ENCODE measurements around the gene WDR62. TPM values are rescaled to one million over a fixed set of nuclear protein-coding genes. Genes with fewer than 3 reads are reported as not detected.

WDR62 gene
- 1 to 10 TPM; 1.6 to 4.1 (median 1.9) TPM for total RNA-seq
- long read RNA-seq, donor 1, full-length matches to known transcripts, result 1 of 2 reads
- long read RNA-seq, donor 1, partial matches to known transcripts, result 0 of 2 reads
- long read RNA-seq, donor 1, other reads (novel, unspliced or antisense), result 1 of 2 reads
- long read RNA-seq, donor 2, result 0 reads

DNA sequence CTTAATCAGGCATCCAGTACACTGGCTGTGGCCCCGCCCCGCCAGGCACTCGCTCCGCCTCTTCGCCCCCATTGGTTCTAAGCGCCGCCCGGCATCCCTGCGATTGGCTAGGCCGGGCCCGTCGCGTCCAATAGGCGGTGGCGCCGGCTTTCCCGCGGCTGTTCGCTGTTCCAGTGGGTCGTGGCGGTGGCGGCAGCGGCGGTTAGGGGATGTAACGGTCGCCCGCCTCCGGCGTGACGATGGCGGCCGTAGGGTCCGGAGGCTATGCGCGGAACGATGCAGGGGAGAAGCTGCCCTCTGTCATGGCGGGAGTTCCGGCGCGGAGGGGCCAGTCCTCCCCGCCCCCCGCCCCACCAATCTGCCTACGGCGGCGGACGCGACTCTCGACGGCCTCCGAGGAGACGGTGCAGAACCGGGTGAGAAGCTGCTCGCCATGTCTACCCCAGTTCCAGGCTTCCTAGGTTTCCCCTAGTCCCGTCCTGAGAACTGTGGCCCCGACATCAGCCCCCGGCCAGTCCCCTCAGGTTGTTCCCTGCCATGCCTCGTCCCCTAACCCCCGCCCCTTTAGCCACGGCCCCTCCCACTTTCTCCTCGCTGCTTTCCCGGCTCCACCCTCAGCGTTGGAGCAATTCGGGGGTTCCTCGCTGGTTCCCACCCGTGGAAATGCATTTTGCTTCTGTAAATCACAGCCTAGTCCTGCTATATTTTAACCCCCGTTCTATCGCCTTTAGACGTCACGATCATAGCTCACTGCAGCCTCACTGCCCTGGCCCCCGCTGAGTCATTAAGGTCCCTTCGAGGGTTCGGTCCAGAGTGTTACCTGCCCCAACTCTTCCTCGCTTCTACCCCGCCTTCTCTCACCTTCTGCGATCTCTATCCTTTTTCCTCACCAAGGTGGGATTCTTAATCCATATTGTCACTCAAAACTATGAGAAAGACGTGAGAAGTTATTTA is at the start of gene WDR62:
WDR62 (plus strand) TSS at position 165 of the 954 bp plus-strand sequence; CDS start at position 240, 75 bp downstream.
- peak; percentile 87 for ATAC-seq
- TF ChIP-seq, protein P1, sequence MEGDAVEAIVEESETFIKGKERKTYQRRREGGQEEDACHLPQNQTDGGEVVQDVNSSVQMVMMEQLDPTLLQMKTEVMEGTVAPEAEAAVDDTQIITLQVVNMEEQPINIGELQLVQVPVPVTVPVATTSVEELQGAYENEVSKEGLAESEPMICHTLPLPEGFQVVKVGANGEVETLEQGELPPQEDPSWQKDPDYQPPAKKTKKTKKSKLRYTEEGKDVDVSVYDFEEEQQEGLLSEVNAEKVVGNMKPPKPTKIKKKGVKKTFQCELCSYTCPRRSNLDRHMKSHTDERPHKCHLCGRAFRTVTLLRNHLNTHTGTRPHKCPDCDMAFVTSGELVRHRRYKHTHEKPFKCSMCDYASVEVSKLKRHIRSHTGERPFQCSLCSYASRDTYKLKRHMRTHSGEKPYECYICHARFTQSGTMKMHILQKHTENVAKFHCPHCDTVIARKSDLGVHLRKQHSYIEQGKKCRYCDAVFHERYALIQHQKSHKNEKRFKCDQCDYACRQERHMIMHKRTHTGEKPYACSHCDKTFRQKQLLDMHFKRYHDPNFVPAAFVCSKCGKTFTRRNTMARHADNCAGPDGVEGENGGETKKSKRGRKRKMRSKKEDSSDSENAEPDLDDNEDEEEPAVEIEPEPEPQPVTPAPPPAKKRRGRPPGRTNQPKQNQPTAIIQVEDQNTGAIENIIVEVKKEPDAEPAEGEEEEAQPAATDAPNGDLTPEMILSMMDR (IDR thresholded peaks at IDR 0.05), result no peak
- intact Hi-C loops (cut with DNase I, micrococcal nuclease), result no loop called here
- peak; percentile 95 to 96 (median 96) for DNase-seq
- no peaks in the 10 kb centered on the region for H3K36me3 ChIP-seq (ENCODE audit: low read depth)
- no peaks in the 10 kb centered on the region for H3K9me3 ChIP-seq
- peak within 1 kb of the TSS; percentile 17 for H3K4me3 ChIP-seq
- peaks cover 8% of the 10 kb centered on the region for H3K4me1 ChIP-seq (ENCODE audit: low read depth)

- TF ChIP-seq, protein P1 (IDR thresholded peaks at IDR 0.05), result no peak
- H3K36me3 ChIP-seq (ENCODE audit: low read depth), result no peaks in the 10 kb centered on the region
- no peaks in the 10 kb centered on the region for H3K9me3 ChIP-seq
- intact Hi-C loops (cut with DNase I, micrococcal nuclease), result no loop called here
- peaks cover 11% of the 10 kb centered on the region for H3K4me1 ChIP-seq (ENCODE audit: low read depth)
- ATAC-seq (no peak), DNase-seq (no peak)
- no peak overlapping the region for H3K4me3 ChIP-seq
Observed at GRCh38 chr19:36006955-36007354, 47.7 kb upstream of the WDR62 start.

- TF ChIP-seq, protein P1 (IDR thresholded peaks at IDR 0.05), result no peak
- ATAC-seq (peak; percentile 93), DNase-seq (peak; percentile 73 to 83 (median 81))
- Histone ChIP-seq H3K9me3 (no peaks in the 10 kb centered on the region), H3K4me3 (peak within 1 kb of the TSS; percentile 11), H3K4me1 (ENCODE audit: low read depth) (peaks cover 15% of the 10 kb centered on the region), H3K36me3 (ENCODE audit: low read depth) (no peaks in the 10 kb centered on the region)
- intact Hi-C loops (cut with DNase I, micrococcal nuclease), result no loop called here
Observed at GRCh38 chr19:36008336-36008978, 46.2 kb upstream of the WDR62 start, which contains the start of gene SYNE4. Gene SYNE4 (minus strand): TSS chr19:36008813. CDS start chr19:36008681, 132 bp downstream.

DNA sequence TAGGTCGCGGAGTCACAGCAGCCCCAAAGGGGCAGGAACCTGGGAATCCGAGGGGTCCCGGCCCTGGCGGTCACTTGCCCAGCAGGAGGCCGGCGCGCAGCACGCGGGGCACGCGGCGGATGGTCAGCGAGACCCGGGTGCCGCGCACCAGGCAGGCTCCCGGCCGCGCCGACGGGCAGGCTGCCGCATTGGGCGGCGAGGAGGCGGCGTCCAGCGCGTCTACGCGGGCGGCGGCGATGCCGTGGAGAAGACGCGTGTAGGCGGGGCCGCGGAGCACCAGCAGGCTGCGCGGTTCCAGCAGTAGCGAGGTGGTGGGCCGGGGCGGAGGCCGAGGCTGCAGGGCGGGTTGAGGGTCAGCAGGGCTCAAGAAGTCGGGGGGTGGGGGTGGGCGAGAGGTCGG is 45.5 kb upstream of the WDR62 start:
- TF ChIP-seq, protein P1 (IDR thresholded peaks at IDR 0.05), result no peak
- Histone ChIP-seq H3K36me3 (ENCODE audit: low read depth) (no peaks in the 10 kb centered on the region), H3K9me3 (no peaks in the 10 kb centered on the region), H3K4me3 (peak overlapping the region; percentile 11), H3K4me1 (ENCODE audit: low read depth) (peaks cover 15% of the 10 kb centered on the region)
- DNase-seq (peak; percentile 71 to 81 (median 78)), ATAC-seq (peak; percentile 75)
- intact Hi-C loops (cut with DNase I, micrococcal nuclease), result no loop called here

DNA sequence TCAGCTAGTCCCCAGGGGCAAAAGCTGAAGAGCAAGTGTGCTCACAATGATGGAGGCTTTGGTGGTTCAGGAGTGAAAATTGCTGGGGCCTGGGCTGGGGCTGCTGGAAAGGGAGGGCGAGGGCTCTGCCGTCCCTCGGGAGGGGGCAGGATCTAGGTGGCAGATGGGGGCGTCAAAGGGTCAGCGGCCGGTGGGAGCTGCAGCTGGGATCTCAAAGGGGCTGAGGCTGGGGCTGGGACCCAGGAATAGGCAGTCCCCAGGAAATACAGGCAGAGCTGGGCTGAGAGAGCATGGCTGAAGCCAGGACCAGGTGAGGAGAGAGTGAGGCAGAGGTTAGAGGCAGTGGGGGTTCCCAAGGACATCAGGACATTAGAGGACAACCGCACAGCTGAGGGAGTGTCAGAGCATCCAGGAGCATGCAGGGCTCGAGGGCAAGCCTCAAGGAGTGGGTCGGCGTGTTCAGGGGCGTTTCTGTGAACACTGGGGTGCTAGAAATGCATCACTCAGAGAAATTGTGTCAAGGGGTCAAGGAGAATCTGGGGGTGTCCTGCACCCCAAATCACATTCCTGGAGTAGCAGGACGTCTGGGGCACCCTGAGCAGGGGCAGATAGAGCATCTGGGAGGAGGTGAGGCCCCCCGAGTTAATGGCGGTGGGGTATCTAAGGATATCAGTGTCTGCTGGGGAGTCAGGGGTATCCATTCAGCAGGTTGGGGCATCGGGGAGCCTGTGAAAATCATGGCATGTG is 44.9 kb upstream of the WDR62 start:
- TF ChIP-seq, protein P1 (IDR thresholded peaks at IDR 0.05), result no peak
- H3K36me3 ChIP-seq (ENCODE audit: low read depth), result no peaks in the 10 kb centered on the region
- ATAC-seq (no peak), DNase-seq (no peak)
- H3K4me3 ChIP-seq, result no peak overlapping the region
- no peaks in the 10 kb centered on the region for H3K9me3 ChIP-seq
- intact Hi-C loops (cut with DNase I, micrococcal nuclease), result no loop called here
- peaks cover 18% of the 10 kb centered on the region for H3K4me1 ChIP-seq (ENCODE audit: low read depth)

Measured in mucosa of descending colon (tissue), 3 donors.